Liver (tissue), 3 donors: ENCODE data around the gene SLC2A10.

Experiments
- EGR1 ChIP-seq, 2 donors: IDR thresholded peaks; 2 replicates each; pipeline ENCODE4 v1.6.1; 2016 to 2018; ENCODE audit warnings: antibody characterized with exemption in 2 of 2, low read depth in 2 of 2
- FOXA1 ChIP-seq: IDR thresholded peaks from 2 replicates; pipeline ENCODE4 v1.6.1; 2016; ENCODE audit warnings: antibody characterized with exemption
- GABPA ChIP-seq, 2 donors: IDR thresholded peaks in 1 of 2; conservative IDR thresholded peaks in 1 of 2; 2 replicates each; pipeline ENCODE4 v1.6.1; 2016; ENCODE audit warnings: antibody characterized with exemption in 2 of 2, mild to moderate bottlenecking in 1 of 2, moderate library complexity in 1 of 2
- REST ChIP-seq: IDR thresholded peaks from 2 replicates; pipeline ENCODE4 v1.6.1; 2016; ENCODE audit warnings: antibody characterized with exemption, mild to moderate bottlenecking
- YY1 ChIP-seq: IDR thresholded peaks from 2 replicates; pipeline ENCODE4 v1.6.1; 2016; ENCODE audit warnings: antibody characterized with exemption, mild to moderate bottlenecking
- TF ChIP-seq, protein P1 (sequence below): fragments of 150-350 bp; IDR thresholded peaks from 2 replicates; pipeline ENCODE4 v1.5.1; 2017; ENCODE audit warnings: improper control_type of control experiment, low read depth, low read length; ENCODE audit not compliant: missing input control
- donor health status: healthy.
- donor health status: healthy.

GRCh38 chr20:46698788-46699187, 10.7 kb upstream of the SLC2A10 start:
- TF ChIP-seq, protein P1, sequence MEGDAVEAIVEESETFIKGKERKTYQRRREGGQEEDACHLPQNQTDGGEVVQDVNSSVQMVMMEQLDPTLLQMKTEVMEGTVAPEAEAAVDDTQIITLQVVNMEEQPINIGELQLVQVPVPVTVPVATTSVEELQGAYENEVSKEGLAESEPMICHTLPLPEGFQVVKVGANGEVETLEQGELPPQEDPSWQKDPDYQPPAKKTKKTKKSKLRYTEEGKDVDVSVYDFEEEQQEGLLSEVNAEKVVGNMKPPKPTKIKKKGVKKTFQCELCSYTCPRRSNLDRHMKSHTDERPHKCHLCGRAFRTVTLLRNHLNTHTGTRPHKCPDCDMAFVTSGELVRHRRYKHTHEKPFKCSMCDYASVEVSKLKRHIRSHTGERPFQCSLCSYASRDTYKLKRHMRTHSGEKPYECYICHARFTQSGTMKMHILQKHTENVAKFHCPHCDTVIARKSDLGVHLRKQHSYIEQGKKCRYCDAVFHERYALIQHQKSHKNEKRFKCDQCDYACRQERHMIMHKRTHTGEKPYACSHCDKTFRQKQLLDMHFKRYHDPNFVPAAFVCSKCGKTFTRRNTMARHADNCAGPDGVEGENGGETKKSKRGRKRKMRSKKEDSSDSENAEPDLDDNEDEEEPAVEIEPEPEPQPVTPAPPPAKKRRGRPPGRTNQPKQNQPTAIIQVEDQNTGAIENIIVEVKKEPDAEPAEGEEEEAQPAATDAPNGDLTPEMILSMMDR: no peak
- TF ChIP-seq EGR1 (IDR thresholded peaks at IDR 0.05; ENCODE audit: low read depth in 2 of 2) (no peak), GABPA (IDR thresholded peaks at IDR 0.05 in 1 of 2, conservative IDR thresholded peaks at IDR 0.05 in 1 of 2) (no peak), YY1 (no peak), FOXA1 (no peak), REST (no peak)
